IPS DF 19.7 (cell line): ENCODE data around the gene KRT9.
"Not testable (repeated sequence)": the region's sequence is repeated elsewhere in the genome, so short reads cannot be mapped to it uniquely, and the experiment has no call there.

Source experiments
- DNase-seq: peaks from one replicate; pipeline ENCODE4 v3.0.0-alpha.2; 2013; ENCODE audit warnings: low read depth, low spot score

KRT9 gene

DNA sequence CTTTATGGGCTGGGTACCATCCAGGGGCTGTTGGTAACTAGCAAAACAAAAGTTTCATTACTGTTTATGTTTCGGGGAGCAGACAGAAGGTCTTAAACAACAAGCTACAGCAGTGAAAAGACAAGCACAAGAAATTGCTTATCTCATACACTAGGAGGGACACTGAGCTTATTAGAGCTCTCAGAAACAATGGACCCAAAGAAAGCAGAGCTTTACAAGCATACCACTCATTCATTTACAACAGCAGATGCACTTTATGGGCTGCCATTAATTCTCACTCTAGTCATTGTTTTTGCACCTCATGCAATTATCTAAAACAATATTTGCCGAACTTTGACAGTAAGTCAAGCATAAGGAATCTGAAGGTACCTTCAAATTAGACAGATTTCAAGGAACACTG lies 30.7 kb upstream of the KRT9 start:
- DNase-seq: no peak

- DNase-seq: no peak
Measured at GRCh38 chr17:41600318-41600717, 28.5 kb upstream of the KRT9 start.

- DNase-seq: no peak
Measured at GRCh38 chr17:41599680-41600079, 27.8 kb upstream of the KRT9 start.

DNA sequence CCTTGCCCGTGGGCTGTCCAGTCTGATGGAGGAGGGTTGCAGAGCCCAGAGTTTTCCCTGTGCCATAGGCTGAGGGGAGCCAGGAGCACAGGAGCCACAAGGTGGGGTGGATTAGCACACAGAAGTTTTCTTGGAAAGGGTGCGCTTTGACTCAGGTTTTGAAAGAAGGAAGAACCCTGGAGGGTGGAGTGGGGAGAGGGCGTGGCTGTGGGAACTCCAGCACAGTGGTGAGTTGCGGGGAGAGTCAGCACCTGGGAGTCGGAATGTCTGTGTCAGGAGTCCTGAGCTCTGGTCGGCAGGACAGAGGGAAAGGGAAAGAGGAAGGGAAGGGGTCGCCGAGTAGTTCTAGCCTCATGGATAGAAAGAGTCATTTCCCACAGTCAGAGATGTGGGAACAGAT lies 23.7 kb upstream of the KRT9 start:
- DNase-seq: no peak

GRCh38 chr17:41594363-41594915 lies 22.6 kb upstream of the KRT9 start:
- no peak for DNase-seq

DNA sequence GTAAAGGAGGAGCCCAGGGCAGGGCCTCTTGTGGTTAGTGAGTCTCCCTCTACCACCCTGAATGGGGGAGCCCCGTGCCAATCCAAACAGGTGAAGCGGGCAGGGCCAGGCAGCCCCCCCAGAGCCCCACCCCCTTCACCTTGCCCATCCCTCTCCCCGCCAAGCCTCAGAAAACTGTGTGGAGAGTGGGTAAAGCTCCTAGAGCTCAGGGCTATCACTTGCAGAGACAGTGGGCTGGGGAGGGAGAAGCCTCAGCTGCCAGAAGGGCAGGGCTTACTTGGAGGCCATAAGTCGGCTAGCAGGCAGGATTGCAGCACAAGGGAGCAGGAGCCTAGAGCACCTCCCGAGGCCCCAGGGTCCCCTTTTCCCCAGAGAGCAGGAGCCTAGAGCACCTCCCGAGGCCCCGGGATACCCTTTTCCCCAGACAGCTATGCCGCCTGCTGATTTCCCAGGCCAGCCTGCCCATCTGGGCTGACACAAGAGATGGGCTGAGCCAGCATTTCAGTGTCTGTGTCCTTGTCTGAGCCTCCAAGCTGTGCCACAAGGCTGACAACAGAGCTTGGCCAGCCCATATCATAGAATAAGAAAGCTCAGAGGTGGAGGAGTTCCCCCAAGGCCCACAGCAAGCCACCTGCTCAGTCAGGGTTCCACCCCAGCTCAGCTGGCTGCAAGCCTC lies 21.6 kb upstream of the KRT9 start:
- no peak for DNase-seq

GRCh38 chr17:41592601-41593305 lies 20.9 kb upstream of the KRT9 start:
- no peak for DNase-seq

GRCh38 chr17:41589301-41589700 lies 17.4 kb upstream of the KRT9 start:
- DNase-seq: no peak

- no peak for DNase-seq
Measured at GRCh38 chr17:41588126-41588810, 16.4 kb upstream of the KRT9 start.

DNA sequence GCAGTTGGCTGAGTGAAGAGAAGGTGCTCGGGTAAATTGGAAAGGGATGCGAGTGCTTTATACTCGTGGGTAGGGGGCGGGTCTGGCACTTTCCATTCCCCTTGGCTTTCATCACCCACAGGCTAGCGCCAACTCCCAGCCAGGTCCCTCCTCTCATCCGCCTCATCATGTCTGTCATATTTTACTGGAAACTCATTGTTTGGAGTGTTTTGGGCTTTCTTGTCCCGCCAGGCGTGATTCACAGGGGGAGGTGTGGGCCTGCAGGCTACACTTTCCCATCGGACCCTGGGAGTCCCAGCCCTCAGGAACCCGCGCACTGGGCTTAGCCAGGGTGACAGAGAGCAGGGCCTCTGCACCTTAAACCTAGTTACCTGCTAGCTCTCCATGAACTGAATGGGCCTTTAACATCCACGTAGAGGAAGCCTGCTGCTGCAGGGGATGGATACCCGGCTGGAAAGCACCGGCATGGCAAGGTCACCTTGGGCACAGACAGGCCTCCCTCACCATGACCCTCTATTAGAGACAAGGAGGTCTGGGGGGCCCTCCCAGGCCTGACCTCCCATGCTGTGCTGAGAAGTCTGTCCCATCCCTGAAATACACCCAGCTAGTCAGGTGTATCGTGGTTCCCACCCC lies 15.1 kb upstream of the KRT9 start, which contains the start of gene KRT14:
Gene KRT14 (minus strand): TSS at position 33 of the 633 bp plus-strand sequence. CDS start 61 bp downstream, outside the sequence.
- DNase-seq: no peak

GRCh38 chr17:41585301-41586056 lies 13.6 kb upstream of the KRT9 start:
- no peak for DNase-seq

DNA sequence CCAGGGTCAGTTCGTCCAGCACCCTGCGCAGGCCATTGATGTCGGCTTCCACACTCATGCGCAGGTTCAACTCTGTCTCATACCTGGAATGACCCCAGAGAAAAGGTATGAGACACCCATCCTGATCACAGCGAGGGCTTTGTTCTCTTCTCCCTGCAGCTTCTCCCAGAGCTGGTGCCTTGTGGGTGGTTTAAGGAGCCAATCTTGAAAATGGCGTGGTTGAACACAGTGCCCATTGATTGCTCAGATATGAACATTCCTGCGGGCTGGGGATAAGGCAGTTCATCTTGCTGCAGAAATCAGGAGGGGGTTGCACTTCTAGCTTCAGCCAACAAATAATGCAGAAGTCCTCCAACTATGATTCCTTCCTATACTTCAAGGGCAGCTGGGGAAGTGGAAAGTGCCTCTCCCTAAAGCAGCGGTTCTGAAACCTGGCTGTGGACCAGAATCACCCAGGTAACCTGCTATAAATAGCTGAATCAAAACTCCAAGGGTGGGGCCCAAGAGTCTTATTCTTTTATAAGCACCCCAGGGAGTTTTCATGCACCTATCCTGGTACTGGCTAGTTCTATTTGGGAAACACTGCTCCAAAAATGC lies 12.6 kb upstream of the KRT9 start:
- DNase-seq: not testable (repeated sequence)

DNA sequence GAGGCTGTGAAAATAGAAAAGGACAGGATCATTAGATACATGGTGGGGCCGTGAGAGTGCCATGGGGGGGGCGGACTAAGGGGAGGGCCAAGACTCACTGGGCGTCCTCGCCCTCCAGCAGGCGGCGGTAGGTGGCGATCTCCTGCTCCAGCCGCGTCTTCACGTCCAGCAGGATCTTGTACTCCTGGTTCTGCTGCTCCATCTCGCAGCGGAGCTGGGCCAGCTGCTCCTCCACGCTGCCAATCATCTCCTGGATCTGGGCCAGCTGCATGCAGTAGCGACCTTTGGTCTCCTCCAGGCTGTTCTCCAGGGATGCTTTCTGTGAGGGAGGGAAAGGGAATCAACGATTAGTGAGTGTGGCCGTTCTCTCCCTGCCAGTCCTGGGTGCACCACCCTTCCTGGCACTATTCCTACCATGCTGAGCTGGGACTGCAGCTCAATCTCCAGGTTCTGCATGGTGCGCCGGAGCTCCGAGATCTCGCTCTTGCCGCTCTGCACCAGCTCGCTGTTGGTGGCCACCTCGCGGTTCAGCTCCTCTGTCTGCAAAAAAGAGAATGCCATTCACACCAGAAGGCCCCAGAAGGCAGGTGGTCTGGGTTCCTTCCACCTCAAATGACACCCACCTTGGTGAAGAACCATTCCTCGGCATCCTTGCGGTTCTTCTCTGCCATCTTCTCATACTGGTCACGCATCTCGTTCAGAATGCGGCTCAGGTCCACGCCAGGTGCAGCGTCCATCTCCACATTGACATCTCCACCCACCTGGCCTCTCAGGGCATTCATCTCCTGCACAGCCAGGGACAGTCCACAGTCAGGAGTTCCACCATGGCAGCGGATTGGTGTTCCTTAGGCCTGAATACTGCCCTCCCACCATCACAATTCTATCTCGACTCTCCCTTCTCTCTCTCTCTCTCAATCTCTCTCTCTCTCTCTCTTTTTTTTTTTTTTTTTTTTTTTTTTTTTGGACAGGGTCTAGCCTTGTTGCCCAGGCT lies 11.6 kb upstream of the KRT9 start:
- DNase-seq: no peak

- DNase-seq: not testable (repeated sequence)
Measured at GRCh38 chr17:41582061-41582968, 10.5 kb upstream of the KRT9 start.

GRCh38 chr17:41581366-41582060 lies 9.7 kb upstream of the KRT9 start:
- DNase-seq: no peak

DNA sequence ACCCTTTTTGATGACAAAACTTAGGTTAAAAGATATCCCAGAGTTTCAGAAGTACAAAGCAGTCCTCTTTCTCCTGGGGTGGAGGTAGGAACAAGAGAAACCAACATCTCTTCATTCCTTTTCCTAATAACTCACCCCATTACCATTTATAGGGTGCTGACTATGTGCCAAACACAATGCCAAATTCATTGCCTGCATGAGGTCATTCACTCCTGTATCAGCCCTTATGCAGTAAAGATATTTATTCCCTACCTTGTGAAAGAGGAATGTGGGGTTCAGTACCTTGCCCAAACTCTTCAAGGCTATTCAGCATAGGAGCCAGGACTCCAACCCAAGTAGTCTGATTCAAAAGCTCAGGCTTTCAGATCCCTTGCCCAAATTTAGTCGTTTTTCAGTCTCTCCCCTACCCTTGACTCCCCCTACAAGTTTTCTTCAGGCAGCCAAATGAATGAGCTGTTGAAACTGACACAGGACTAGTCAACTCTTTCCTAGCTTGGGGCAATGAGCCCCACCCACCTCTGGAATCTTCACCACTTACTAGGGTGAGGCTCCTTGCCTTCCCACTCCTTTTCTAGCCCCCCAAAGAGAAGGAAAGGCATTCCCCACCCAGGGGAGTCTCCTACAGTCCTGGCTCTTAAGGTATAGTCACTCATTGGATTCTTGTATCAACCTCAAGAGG lies 9.0 kb upstream of the KRT9 start:
- DNase-seq: no peak

GRCh38 chr17:41580244-41580575 lies 8.4 kb upstream of the KRT9 start:
- DNase-seq: no peak
